PC-3 (cell line): ENCODE results near the gene GTF2A1L. TPM values are rescaled to one million over a fixed set of nuclear protein-coding genes. Genes with fewer than 3 reads are reported as not detected.

ENCODE experiments used
- ATAC-seq: fragments of 200-7000 bp; cut with Tn5 transposase; 2 replicates; pipeline ENCODE4 v1.9.1; 2020; ENCODE audit warnings: mild to moderate bottlenecking, moderate library complexity
- Bru-seq: library from RNA; stranded (reverse); fragments of 400-500 nt; gene quantifications from one replicate; lab custom pipeline; 2021; lab: Mats Ljungman, UMichigan
- BruChase-seq, 2 experiments: library from RNA; stranded (reverse); fragments of 400-500 nt; gene quantifications; one replicate each; lab custom pipeline; 2021; lab: Mats Ljungman, UMichigan
- BruUV-seq: library from RNA; stranded (reverse); fragments of 400-500 nt; replicated peaks from 2 replicates; lab custom pipeline; 2021; lab: Mats Ljungman, UMichigan
- CTCF ChIA-PET: fragments of 300-600 bp; sonication (Branson Sonifier 250); formaldehyde crosslinking; loops from one replicate; lab custom pipeline; 2022; ENCODE audit warnings: antibody characterized with exemption; lab: Charles Lee
- POLR2A ChIA-PET: fragments of 300-600 bp; sonication (Branson Sonifier 250); formaldehyde crosslinking; loops from one replicate; lab custom pipeline; 2022; ENCODE audit warnings: antibody characterized with exemption; ENCODE audit not compliant: unreplicated experiment; lab: Charles Lee
- DNase-seq: peaks from one replicate; pipeline ENCODE4 v3.0.0-alpha.2; 2015
- H2AFZ ChIP-seq: fragments of 300-600 bp; sonication (generic); 2 replicates; pipeline ENCODE4 v1.6.0; 2016; ENCODE audit warnings: antibody characterized with exemption, low read length
- H3F3A ChIP-seq: fragments of 300-600 bp; sonication (generic); one replicate; pipeline ENCODE4 v1.6.0; 2017; ENCODE audit warnings: antibody characterized with exemption, low read length, control low read depth, mild to moderate bottlenecking; ENCODE audit not compliant: unreplicated experiment
- H3K27ac ChIP-seq: fragments of 300-600 bp; sonication (generic); 2 replicates; pipeline ENCODE4 v1.5.1; 2016; ENCODE audit warnings: mild to moderate bottlenecking, low read length
- H3K27me3 ChIP-seq: fragments of 300-600 bp; sonication (generic); 2 replicates; pipeline ENCODE4 v1.6.1; 2016; ENCODE audit warnings: low read length, mixed read lengths
- H3K36me3 ChIP-seq: fragments of 300-600 bp; sonication (generic); 2 replicates; pipeline ENCODE4 v1.6.1; 2016; ENCODE audit warnings: low read depth, mixed run types, low read length, mixed read lengths
- H3K4me1 ChIP-seq: fragments of 300-600 bp; sonication (generic); 2 replicates; pipeline ENCODE4 v1.5.1; 2016; ENCODE audit warnings: low read length; ENCODE audit not compliant: insufficient read depth
- H3K4me2 ChIP-seq: fragments of 300-600 bp; sonication (generic); 2 replicates; pipeline ENCODE4 v1.6.0; 2016; ENCODE audit warnings: low read length
- H3K4me3 ChIP-seq: fragments of 300-600 bp; sonication (generic); 2 replicates; pipeline ENCODE4 v1.5.1; 2016; ENCODE audit warnings: mild to moderate bottlenecking, low read length, mixed read lengths
- H3K79me2 ChIP-seq: fragments of 300-600 bp; sonication (generic); 2 replicates; pipeline ENCODE4 v1.6.1; 2017; ENCODE audit warnings: low read length, mixed read lengths
- H3K9ac ChIP-seq: fragments of 300-600 bp; sonication (generic); 2 replicates; pipeline ENCODE4 v1.6.0; 2016; ENCODE audit warnings: mild to moderate bottlenecking, low read length
- H3K9me2 ChIP-seq: fragments of 300-600 bp; sonication (generic); replicated peaks from 2 replicates; pipeline ENCODE4 v1.6.1; 2016; ENCODE audit warnings: mixed run types, low read length, mixed read lengths
- H3K9me3 ChIP-seq: fragments of 300-600 bp; sonication (generic); 2 replicates; pipeline ENCODE4 v1.6.1; 2016; ENCODE audit warnings: low read length, mixed read lengths
- H4K20me1 ChIP-seq: fragments of 300-600 bp; sonication (generic); 2 replicates; pipeline ENCODE4 v1.6.1; 2016; ENCODE audit warnings: low read length, mixed read lengths
- EZH2 ChIP-seq: fragments of 300-600 bp; sonication (generic); IDR thresholded peaks from one replicate; pipeline ENCODE4 v1.6.1; 2017; ENCODE audit warnings: antibody characterized with exemption, mild to moderate bottlenecking, low read length; ENCODE audit not compliant: unreplicated experiment
- EZH2phosphoT487 ChIP-seq: fragments of 300-600 bp; sonication (generic); IDR thresholded peaks from 2 replicates; pipeline ENCODE4 v1.6.1; 2018; ENCODE audit warnings: mild to moderate bottlenecking, antibody characterized with exemption, low read length, borderline replicate concordance
- intact Hi-C: fragments of 100-400 bp; cut with micrococcal nuclease; formaldehyde crosslinking; loops from 2 replicates; pipeline ENCODE4 v1.9.0; 2023
- long read RNA-seq: library from polyadenylated mRNA; unstranded; transcript quantifications from one replicate; pipeline ENCODE4 v2.0.0, GENCODE V29; 2021; ENCODE audit not compliant: unreplicated experiment
- total RNA-seq: library from RNA; depleted of rRNA; stranded (reverse); fragments of >200 nt; gene quantifications from 2 replicates; pipeline ENCODE4 v1.2.3, GENCODE V29; 2014; rRNA removed
- TF ChIP-seq, protein P1 (sequence below): fragments of 300-600 bp; sonication (generic); conservative IDR thresholded peaks from 2 replicates; pipeline ENCODE4 v1.5.1; 2017; ENCODE audit warnings: antibody characterized with exemption, low read depth, mild to moderate bottlenecking, low read length

GTF2A1L gene, protein sequence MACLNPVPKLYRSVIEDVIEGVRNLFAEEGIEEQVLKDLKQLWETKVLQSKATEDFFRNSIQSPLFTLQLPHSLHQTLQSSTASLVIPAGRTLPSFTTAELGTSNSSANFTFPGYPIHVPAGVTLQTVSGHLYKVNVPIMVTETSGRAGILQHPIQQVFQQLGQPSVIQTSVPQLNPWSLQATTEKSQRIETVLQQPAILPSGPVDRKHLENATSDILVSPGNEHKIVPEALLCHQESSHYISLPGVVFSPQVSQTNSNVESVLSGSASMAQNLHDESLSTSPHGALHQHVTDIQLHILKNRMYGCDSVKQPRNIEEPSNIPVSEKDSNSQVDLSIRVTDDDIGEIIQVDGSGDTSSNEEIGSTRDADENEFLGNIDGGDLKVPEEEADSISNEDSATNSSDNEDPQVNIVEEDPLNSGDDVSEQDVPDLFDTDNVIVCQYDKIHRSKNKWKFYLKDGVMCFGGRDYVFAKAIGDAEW
- total RNA-seq (not detected in 2 replicates), Bru-seq, nascent RNA (not detected), BruChase-seq, experiment 1, labeled RNA remaining after a 6-hour chase (not detected), BruChase-seq, experiment 2, labeled RNA remaining after a 2-hour chase (percentile 8 among the genes with signal in this experiment)
- long read RNA-seq, result 0 reads

DNA sequence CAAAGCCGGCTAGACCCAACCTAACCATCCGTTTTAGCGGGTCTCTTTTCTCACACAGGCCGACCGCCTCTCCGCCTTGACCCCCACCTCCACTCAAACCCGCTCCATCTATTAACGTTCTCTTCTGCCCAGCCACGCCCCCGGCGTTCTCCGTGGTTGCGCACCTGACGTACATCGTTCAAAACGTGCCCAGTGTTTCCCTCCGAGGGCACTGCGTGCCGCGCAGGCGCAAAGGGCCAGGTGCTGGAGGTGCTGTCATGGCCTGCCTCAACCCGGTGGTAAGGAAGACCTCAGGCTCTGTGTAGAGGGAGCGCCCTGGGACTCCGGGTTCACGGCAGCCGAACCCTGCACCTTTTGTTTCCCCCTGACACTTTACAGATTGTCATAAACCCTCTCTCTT lies at the start of gene GTF2A1L:
GTF2A1L (plus strand) TSS at position 239 of the 400 bp plus-strand sequence; CDS start at position 258, 19 bp downstream.
- ATAC-seq, result no peak
- H2AFZ ChIP-seq, result no peak within 1 kb of the TSS

DNA sequence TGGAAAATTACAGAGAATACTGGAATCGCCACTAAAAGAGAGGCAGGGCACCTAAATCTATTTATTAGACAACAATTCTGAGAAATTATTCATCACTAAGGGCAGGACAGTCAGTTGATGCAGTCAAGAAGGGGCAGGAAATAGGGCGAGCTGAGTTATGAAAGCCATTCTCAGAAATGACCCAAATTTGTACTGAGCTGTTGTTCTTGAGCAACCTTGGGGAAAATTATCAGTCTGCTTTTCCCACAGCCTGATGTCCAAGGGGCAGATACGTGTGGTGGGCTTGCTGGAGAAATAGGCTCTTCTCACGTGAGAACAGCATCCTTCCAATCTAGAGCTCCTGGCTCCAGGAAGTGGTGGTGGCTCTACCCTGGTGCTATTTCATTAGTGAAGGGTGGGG lies 49.1 kb upstream of the GTF2A1L start:
- Histone ChIP-seq H3K4me2 (no peak overlapping the region), H3K9me3 (no peaks in the 10 kb centered on the region), H3K27ac (no peak overlapping the region), H3K4me3 (no peak overlapping the region), H3K4me1 (no peaks in the 10 kb centered on the region), H3K27me3 (no peaks in the 10 kb centered on the region), H3K36me3 (no peaks in the 10 kb centered on the region), H3K79me2 (no peaks in the 10 kb centered on the region), H2AFZ (no peak overlapping the region), H3F3A (no peaks in the 10 kb centered on the region), H3K9ac (no peak overlapping the region), H4K20me1 (no peaks in the 10 kb centered on the region), H3K9me2 (no peaks in the 10 kb centered on the region)
- ATAC-seq, result no peak
- intact Hi-C loops, result no loop called here
- POLR2A ChIA-PET, result no interaction called here
- no peak for DNase-seq
- BruUV-seq, result no TSS peak
- CTCF ChIA-PET, result no interaction called here
- TF ChIP-seq EZH2 (no peak), EZH2phosphoT487 (no peak)
- TF ChIP-seq, protein P1, sequence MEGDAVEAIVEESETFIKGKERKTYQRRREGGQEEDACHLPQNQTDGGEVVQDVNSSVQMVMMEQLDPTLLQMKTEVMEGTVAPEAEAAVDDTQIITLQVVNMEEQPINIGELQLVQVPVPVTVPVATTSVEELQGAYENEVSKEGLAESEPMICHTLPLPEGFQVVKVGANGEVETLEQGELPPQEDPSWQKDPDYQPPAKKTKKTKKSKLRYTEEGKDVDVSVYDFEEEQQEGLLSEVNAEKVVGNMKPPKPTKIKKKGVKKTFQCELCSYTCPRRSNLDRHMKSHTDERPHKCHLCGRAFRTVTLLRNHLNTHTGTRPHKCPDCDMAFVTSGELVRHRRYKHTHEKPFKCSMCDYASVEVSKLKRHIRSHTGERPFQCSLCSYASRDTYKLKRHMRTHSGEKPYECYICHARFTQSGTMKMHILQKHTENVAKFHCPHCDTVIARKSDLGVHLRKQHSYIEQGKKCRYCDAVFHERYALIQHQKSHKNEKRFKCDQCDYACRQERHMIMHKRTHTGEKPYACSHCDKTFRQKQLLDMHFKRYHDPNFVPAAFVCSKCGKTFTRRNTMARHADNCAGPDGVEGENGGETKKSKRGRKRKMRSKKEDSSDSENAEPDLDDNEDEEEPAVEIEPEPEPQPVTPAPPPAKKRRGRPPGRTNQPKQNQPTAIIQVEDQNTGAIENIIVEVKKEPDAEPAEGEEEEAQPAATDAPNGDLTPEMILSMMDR, result no peak

More for the DNA sequence above, at the start of gene GTF2A1L:
- no peak for DNase-seq
- H3K4me2 ChIP-seq, result no peak within 1 kb of the TSS
- H3K9me2 ChIP-seq, result no peaks in the 10 kb centered on the region
- H3K4me1 ChIP-seq, result no peaks in the 10 kb centered on the region
- H3K4me3 ChIP-seq, result no peak within 1 kb of the TSS
- H3K36me3 ChIP-seq, result no peaks in the 10 kb centered on the region
- no TSS peak for BruUV-seq
- H3K79me2 ChIP-seq, result no peaks in the 10 kb centered on the region
- CTCF ChIA-PET, result no interaction called here
- intact Hi-C loops, result no loop called here
- POLR2A ChIA-PET, result no interaction called here
- no peak within 1 kb of the TSS for H3K9ac ChIP-seq
- H4K20me1 ChIP-seq, result no peaks in the 10 kb centered on the region
- no peaks in the 10 kb centered on the region for H3F3A ChIP-seq
- TF ChIP-seq, protein P1, result no peak
- TF ChIP-seq EZH2 (no peak), EZH2phosphoT487 (no peak)
- H3K27ac ChIP-seq, result no peak within 1 kb of the TSS
- H3K9me3 ChIP-seq, result no peaks in the 10 kb centered on the region
- H3K27me3 ChIP-seq, result peaks cover 14% of the 10 kb centered on the region

DNA sequence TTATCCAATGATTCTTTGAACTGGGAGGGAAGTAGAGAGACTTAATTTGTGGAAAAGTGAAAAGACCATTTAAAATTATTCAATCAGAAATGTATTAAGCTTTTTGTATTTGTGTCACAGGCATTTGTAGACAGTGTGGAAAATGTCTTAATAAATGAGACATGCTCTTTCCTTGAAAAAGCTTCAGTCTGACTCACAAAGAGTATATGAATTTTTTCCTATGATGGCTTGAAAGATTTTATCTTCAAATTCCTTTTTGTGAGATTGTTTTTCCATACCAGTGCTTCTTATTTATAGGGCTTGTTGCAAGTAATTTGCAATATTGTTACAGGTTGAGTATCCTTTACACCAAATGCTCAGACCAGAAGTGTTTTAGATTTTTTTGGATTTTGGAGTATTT lies 48.2 kb upstream of the GTF2A1L start:
- Histone ChIP-seq H3K4me2 (no peak overlapping the region), H3K79me2 (no peaks in the 10 kb centered on the region), H3K27me3 (no peaks in the 10 kb centered on the region), H3K9me2 (no peaks in the 10 kb centered on the region), H3K36me3 (no peaks in the 10 kb centered on the region), H2AFZ (no peak overlapping the region), H3K4me3 (no peak overlapping the region), H3K27ac (no peak overlapping the region), H3K9ac (no peak overlapping the region), H4K20me1 (no peaks in the 10 kb centered on the region), H3K9me3 (no peaks in the 10 kb centered on the region), H3F3A (no peaks in the 10 kb centered on the region), H3K4me1 (no peaks in the 10 kb centered on the region)
- TF ChIP-seq, protein P1, result no peak
- TF ChIP-seq EZH2phosphoT487, result no peak
- no peak for TF ChIP-seq EZH2
- BruUV-seq, result no TSS peak
- DNase-seq (no peak), ATAC-seq (no peak)
- POLR2A ChIA-PET, result no interaction called here
- intact Hi-C loops, result no loop called here
- CTCF ChIA-PET, result no interaction called here
